NOMO-1 treated with DMSO at 0.1 percent for 48 hours (cell line): Measurements from ENCODE around the gene MACF1.
"Not testable (repeated sequence)": the region's sequence is repeated elsewhere in the genome, so short reads cannot be mapped to it uniquely, and the experiment has no call there.

Experiments
- DNase-seq: peaks from one replicate; lab custom pipeline; 2025; ENCODE audit not compliant: unreplicated experiment; lab: John Stamatoyannopoulos, UW

The MACF1 gene

GRCh38 chr1:39488012-39488545 lies 283.6 kb downstream of the MACF1 start:
- no peak for DNase-seq

- peak; percentile 44 for DNase-seq
These were observed 284.5 kb downstream of the MACF1 start for GRCh38 chr1:39488793-39489566.

DNA sequence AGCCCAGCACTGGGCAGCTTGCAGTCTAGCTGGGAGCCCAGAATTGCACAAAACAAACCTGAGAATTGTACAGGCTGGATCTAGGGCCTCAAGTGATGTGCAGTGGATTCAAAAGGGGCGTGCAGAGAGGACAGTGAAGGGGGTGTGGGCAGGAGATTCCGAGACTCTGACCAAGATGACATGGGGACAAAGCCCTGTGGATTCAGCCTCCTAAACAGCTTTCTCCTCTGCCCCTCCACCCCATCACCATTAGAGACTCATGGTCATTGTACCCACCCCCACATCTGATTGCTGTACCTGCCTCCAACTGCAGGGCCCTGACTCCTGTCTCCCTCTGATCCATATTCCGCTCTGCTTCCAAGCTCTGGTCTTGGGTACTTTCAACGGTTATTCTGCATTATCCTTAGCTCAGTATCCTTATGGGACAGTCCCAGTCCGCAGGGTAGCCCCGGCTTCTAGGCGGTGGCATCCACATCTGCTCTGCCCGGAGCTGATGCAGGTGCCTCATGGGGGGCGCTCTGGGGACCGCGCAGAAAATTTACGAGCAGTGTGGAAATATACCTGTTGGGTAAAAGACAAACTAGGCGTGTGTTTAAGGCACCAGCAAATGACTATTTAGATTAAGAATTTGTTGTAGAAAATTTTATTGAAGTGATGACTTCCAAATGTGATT lies 285.2 kb downstream of the MACF1 start:
- DNase-seq = no peak

GRCh38 chr1:39490596-39491145 lies 286.2 kb downstream of the MACF1 start:
- no peak for DNase-seq

DNA sequence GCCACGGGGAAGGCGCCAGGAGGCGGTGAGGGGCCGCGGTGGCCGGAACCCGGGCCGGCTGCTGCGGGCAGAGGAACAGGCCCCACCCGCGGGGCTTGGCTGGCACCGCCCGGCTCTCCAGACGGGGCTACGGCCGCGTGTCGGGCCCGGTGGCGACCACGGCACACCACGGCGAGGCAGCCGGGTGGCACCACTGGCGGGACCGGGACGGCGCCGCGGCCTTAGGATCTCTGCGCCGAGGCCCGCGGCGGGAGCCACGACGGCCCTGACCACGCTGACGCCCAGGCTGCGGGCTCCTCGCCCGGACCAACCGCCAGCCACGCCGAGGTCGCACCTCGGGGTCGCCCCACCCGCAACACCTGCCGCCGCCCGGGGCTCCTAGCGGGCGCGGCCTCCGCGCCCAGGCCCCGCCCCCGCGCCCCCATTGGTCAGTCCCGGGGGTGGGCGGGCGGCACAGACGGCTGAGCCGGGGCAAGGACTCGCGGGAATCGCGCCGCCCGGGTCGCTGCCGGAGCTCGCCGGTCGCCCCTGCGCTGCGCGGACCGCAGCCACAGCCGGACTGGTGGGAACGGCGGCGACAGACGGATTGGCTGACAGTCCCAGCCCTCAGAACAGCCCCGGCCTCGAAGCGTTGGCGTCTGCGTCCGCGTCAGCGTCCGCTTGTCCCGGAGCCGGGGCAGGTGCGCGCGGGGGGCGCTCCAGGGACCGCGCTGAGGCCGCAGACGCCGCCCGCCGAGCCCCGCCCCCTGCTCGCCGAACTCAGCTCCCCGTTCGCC lies 286.8 kb downstream of the MACF1 start, which contains the start of gene BMP8A:
TSS of gene BMP8A (plus strand) at position 491 of the 776 bp plus-strand sequence. CDS start 356 bp downstream, outside the sequence.
- peak; percentile 57 for DNase-seq

- not testable (repeated sequence) for DNase-seq
These were observed 287.9 kb downstream of the MACF1 start for GRCh38 chr1:39492118-39493042.

DNA sequence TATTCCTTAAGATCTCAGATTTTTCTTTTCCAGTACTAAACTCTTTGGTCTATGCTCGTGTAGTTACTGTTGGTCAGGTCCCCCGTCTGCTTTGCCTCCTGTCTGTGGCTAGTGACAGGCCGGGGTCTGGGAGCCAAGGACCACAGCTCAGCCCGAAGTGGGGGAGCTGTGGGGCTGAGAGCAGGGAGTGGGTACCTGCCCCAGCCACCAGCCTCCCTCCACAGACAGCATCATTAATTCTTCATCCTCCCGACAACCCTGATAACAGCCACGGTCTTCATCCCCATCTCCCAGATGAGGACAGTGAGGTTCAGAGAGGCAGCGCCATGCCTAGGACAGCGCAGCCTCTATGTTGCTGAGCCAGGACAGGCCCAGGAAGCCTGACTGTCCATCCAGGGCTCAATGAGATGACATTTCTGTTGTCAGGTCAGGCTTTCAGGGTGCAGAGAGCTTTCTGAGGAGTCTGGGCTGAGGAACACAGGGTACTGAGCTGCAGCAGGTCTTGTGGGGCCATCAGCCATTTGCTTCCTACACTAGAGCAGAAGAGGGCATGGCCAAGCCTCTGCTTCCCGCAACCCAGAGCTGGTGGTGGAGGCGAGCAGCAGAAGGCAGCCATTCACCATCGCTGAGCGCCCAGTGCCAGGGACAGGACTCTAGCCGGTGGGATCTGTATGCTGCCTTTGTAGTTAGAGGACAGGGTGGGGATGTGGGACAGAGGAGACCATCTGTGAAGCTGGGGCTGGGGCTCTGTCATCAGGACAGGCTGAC lies 288.7 kb downstream of the MACF1 start:
- DNase-seq = not testable (repeated sequence)

GRCh38 chr1:39494671-39495410 lies 290.3 kb downstream of the MACF1 start:
- no peak for DNase-seq

DNA sequence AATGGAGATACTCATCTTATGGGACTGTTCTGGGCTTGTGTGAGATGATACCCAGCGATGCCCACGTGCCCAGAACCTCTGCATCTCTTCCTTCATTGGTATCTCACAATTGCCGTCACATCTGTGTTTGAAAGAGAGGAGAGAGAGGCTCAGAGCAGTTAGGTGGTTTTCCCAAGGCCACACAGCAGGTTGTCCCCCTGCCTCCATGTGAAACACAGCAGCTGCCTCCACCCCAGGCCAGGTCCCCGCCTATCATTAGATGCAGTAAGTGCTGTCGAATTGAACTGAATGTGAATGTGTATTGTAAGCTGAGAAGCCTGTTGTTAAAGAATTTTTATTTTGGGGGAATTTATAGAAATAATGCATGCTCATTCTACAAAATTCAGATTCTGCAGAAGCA lies 292.0 kb downstream of the MACF1 start:
- not testable (repeated sequence) for DNase-seq

GRCh38 chr1:39497585-39497984 lies 293.1 kb downstream of the MACF1 start:
- no peak for DNase-seq

DNA sequence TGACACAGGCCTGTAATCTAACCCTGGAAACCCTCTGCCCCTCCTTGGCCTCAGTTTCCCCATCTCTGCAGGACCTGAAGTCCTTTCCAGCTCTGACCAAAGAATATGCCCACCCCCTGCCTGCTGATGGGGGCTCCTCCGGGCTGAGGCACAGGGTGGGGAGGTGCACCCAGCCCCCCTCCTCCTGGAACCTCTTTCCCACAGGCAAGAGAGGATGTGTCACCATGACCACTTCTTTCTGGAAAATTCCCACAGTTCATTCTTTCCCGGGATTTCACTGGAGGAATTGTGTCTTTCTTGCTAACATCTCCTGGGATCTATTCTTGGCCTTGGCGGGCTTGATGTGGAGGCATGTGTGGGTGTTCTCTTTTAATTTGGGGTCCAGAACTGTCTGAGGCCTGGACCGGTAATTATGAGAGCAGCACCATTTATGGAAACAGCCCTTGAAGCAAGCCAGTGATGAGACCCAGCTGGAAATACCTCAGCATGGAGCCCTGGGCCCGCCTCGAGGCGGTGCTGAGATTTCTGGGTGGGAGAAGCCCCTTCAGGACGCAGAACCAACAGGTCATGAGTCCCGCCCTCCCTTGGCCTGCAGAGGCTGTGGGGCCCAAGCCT lies 293.7 kb downstream of the MACF1 start:
- DNase-seq = not testable (repeated sequence)

- DNase-seq = not testable (repeated sequence)
These were observed 294.3 kb downstream of the MACF1 start for GRCh38 chr1:39498821-39499220.

GRCh38 chr1:39499668-39500067 lies 295.2 kb downstream of the MACF1 start:
- no peak for DNase-seq

GRCh38 chr1:39500862-39501389 lies 296.4 kb downstream of the MACF1 start:
- DNase-seq = no peak

DNA sequence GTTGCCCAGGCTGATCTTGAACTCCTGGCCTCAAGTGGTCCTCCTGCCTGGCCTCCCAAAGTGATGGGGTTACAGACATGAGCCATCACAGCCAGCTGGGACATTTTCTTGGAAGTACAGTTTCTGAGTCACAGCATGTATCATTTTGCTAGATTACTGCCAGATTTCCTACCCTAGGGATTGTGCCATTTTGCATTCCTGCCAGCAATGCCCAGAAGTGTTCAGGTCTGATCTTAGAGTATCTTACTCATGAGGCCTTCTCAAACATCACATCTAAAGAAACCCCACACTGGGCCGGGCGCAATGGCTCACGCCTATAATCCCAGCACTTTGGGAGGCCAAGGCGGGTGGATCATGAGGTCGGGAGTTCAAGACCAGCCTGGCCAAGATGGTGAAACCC lies 297.2 kb downstream of the MACF1 start:
- no peak for DNase-seq

GRCh38 chr1:39504436-39504835 lies 299.9 kb downstream of the MACF1 start:
- not testable (repeated sequence) for DNase-seq

DNA sequence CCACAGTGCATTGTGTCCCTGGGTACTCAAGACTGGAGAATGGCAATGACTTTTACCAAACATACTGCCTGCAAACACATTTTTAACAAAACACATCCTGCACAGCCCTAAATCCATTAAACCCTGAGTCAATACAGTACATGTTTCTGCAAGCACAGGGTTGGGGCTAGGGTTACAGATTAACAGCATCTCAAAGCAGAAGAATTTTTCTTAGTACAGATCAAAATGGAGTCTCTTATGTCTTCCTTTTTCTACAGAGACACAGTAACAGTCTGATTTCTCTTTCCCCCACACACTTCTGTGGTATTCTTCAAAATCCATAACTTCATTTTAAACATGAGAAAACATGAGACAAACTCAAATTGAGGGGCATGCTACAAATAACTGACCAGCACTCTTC lies 300.8 kb downstream of the MACF1 start:
- no peak for DNase-seq
